HEK293 (cell line): ENCODE measurements around the gene GPR3.

Experiments used
- ZNF558 ChIP-seq: fragments of 450-650 bp; formaldehyde crosslinking; IDR thresholded peaks from 2 replicates; pipeline ENCODE4 v1.5.1; 2016; ENCODE audit warnings: missing biosample characterization, missing genetic modification characterization
- TF ChIP-seq, protein P1 (sequence below): fragments of 450-650 bp; formaldehyde crosslinking; IDR thresholded peaks from 2 replicates; pipeline ENCODE4 v1.5.1; 2016; ENCODE audit warnings: missing biosample characterization, missing genetic modification characterization

- TF ChIP-seq, protein P1, sequence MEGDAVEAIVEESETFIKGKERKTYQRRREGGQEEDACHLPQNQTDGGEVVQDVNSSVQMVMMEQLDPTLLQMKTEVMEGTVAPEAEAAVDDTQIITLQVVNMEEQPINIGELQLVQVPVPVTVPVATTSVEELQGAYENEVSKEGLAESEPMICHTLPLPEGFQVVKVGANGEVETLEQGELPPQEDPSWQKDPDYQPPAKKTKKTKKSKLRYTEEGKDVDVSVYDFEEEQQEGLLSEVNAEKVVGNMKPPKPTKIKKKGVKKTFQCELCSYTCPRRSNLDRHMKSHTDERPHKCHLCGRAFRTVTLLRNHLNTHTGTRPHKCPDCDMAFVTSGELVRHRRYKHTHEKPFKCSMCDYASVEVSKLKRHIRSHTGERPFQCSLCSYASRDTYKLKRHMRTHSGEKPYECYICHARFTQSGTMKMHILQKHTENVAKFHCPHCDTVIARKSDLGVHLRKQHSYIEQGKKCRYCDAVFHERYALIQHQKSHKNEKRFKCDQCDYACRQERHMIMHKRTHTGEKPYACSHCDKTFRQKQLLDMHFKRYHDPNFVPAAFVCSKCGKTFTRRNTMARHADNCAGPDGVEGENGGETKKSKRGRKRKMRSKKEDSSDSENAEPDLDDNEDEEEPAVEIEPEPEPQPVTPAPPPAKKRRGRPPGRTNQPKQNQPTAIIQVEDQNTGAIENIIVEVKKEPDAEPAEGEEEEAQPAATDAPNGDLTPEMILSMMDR (tag by site-specific recombination), result no peak
- no peak for TF ChIP-seq ZNF558 (tag by site-specific recombination)
These were observed 28.4 kb upstream of the GPR3 start for GRCh38 chr1:27363766-27364695.
